Peyer's patch (tissue), 4 donors: Measurements from ENCODE around the gene EFNA5. TPM values are rescaled to one million over a fixed set of nuclear protein-coding genes. Genes with fewer than 3 reads are reported as not detected.
"Not testable (repeated sequence)": the region's sequence is repeated elsewhere in the genome, so short reads cannot be mapped to it uniquely, and the experiment has no call there.

Experiments used
- DNase-seq, 3 donors: peaks; one replicate each; pipeline ENCODE4 v3.0.0-alpha.2; 2017 to 2019
- H3K27ac ChIP-seq, 4 donors: fragments of 200-600 bp; sonication (generic); one replicate each; pipeline ENCODE4 v1.5.1; 2016 to 2019
- H3K27me3 ChIP-seq, 2 donors: fragments of 200-600 bp; sonication (generic); one replicate each; pipeline ENCODE4 v1.5.1; 2019
- H3K36me3 ChIP-seq, 3 donors: fragments of 200-600 bp; sonication (generic); one replicate each; pipeline ENCODE4 v1.5.1; 2016 to 2019
- H3K4me1 ChIP-seq, 4 donors: fragments of 200-600 bp; sonication (generic); one replicate each; pipeline ENCODE4 v1.5.1; 2016 to 2019
- H3K4me3 ChIP-seq, 4 donors: fragments of 200-600 bp; sonication (generic); 1 replicate in 3 of 4; 2 replicates in 1 of 4; pipeline ENCODE4 v1.5.1; 2016 to 2019; ENCODE audit warnings: mild to moderate bottlenecking in 1 of 4
- H3K9me3 ChIP-seq, 4 donors: fragments of 200-600 bp; sonication (generic); one replicate each; pipeline ENCODE4 v1.5.1; 2016 to 2019; ENCODE audit warnings: mild to moderate bottlenecking in 1 of 4
- POLR2A ChIP-seq, 2 donors: fragments of 450-650 bp; IDR thresholded peaks; one replicate each; pipeline ENCODE4 v1.5.1; 2017; ENCODE audit warnings: antibody characterized with exemption in 2 of 2, mild to moderate bottlenecking in 2 of 2, moderate library complexity in 2 of 2
- total RNA-seq, 4 donors: library from RNA; depleted of rRNA; stranded (reverse); fragments of >200 nt; gene quantifications; one replicate each; pipeline ENCODE4 v1.1.0, GENCODE V29; 2016
- TF ChIP-seq, protein P1 (sequence below), 6 experiments: fragments of 450-650 bp in 4 of 6; fragments of 200-600 bp in 2 of 6; sonication (generic) in 1 of 6; IDR thresholded peaks; one replicate each; pipeline ENCODE4 v1.5.1; 2017 to 2019; ENCODE audit warnings: antibody characterized with exemption in 6 of 6, mild to moderate bottlenecking in 3 of 6, moderate library complexity in 1 of 6

EFNA5 gene
- total RNA-seq, 4 donors from 2014 or later: 1.1 to 27.5 (median 1.1) TPM; not detected in 1

DNA sequence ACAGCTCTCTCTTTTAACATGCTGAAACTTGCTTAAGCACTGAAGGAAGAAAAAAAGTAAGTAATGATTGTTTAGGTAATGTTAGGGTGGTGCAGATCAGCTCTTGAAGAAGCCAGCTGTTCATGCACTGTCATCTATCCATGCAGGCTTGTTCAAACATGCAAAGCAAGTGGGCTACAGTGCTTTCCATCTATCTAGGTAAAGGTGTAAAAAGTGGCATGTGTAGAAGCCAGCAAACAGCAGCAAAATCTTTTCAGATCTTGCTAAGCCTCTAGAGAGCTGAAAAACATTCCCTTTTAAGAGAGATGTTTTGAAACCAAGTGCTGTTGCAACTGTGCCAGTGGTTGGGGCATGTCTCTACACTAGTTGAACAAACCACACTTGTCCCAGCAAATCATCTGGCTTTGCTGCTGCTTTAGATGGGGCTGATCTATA is 214.4 kb downstream of the EFNA5 start:
- Histone ChIP-seq H3K27me3 (no peaks in the 10 kb centered on the region), H3K4me3 (no peak overlapping the region), H3K4me1 (no peaks in the 10 kb centered on the region), H3K9me3 (no peaks in the 10 kb centered on the region), H3K36me3 (no peaks in the 10 kb centered on the region), H3K27ac (no peak overlapping the region)
- TF ChIP-seq, protein P1, sequence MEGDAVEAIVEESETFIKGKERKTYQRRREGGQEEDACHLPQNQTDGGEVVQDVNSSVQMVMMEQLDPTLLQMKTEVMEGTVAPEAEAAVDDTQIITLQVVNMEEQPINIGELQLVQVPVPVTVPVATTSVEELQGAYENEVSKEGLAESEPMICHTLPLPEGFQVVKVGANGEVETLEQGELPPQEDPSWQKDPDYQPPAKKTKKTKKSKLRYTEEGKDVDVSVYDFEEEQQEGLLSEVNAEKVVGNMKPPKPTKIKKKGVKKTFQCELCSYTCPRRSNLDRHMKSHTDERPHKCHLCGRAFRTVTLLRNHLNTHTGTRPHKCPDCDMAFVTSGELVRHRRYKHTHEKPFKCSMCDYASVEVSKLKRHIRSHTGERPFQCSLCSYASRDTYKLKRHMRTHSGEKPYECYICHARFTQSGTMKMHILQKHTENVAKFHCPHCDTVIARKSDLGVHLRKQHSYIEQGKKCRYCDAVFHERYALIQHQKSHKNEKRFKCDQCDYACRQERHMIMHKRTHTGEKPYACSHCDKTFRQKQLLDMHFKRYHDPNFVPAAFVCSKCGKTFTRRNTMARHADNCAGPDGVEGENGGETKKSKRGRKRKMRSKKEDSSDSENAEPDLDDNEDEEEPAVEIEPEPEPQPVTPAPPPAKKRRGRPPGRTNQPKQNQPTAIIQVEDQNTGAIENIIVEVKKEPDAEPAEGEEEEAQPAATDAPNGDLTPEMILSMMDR (IDR thresholded peaks at IDR 0.05): no peak
- TF ChIP-seq POLR2A (IDR thresholded peaks at IDR 0.05): no peak
- no peak for DNase-seq

- Histone ChIP-seq H3K27ac (no peak overlapping the region), H3K36me3 (no peaks in the 10 kb centered on the region), H3K4me3 (no peak overlapping the region), H3K27me3 (no peaks in the 10 kb centered on the region), H3K4me1 (no peaks in the 10 kb centered on the region), H3K9me3 (no peaks in the 10 kb centered on the region)
- TF ChIP-seq POLR2A (IDR thresholded peaks at IDR 0.05): no peak
- TF ChIP-seq, protein P1 (IDR thresholded peaks at IDR 0.05): no peak
- no peak for DNase-seq
Observed at GRCh38 chr5:107455111-107455544, 215.6 kb downstream of the EFNA5 start.

- not testable (repeated sequence) for H3K27ac ChIP-seq, H3K27me3 ChIP-seq, H3K9me3 ChIP-seq, H3K36me3 ChIP-seq, H3K4me3 ChIP-seq, DNase-seq, H3K4me1 ChIP-seq
Observed at GRCh38 chr5:107451827-107452226, 218.9 kb downstream of the EFNA5 start.

GRCh38 chr5:107451028-107451427 is 219.7 kb downstream of the EFNA5 start:
- no peak overlapping the region for H3K27ac ChIP-seq
- H3K27me3 ChIP-seq: no peaks in the 10 kb centered on the region
- H3K4me1 ChIP-seq: no peaks in the 10 kb centered on the region
- H3K36me3 ChIP-seq: no peaks in the 10 kb centered on the region
- no peak overlapping the region for H3K4me3 ChIP-seq
- no peak for TF ChIP-seq POLR2A (IDR thresholded peaks at IDR 0.05)
- TF ChIP-seq, protein P1 (IDR thresholded peaks at IDR 0.05): no peak
- no peak for DNase-seq
- H3K9me3 ChIP-seq: no peaks in the 10 kb centered on the region

DNA sequence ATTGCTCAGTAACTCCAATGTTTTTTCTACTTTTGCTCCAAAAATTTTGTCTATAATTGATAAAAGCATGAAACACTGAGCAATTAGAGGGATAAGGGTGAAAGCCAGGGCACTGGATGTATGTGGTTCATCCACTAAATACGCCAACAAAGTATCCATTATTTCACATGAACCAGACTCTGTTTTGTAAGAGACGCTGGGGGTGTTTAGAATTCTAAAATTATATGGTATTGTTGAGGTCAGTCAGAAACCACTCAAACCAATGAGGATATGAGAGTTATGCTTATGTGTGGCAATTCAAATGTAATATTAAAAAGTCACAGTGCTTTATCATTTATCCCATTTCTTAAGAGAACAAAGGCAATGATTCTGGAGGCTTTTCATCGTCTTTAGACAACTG is 220.2 kb downstream of the EFNA5 start:
- Histone ChIP-seq H3K9me3 (no peaks in the 10 kb centered on the region), H3K4me1 (no peaks in the 10 kb centered on the region), H3K27me3 (no peaks in the 10 kb centered on the region), H3K36me3 (no peaks in the 10 kb centered on the region), H3K4me3 (no peak overlapping the region), H3K27ac (no peak overlapping the region)
- no peak for DNase-seq
- TF ChIP-seq, protein P1 (IDR thresholded peaks at IDR 0.05): no peak
- no peak for TF ChIP-seq POLR2A (IDR thresholded peaks at IDR 0.05)

- H3K36me3 ChIP-seq: no peaks in the 10 kb centered on the region
- TF ChIP-seq, protein P1 (IDR thresholded peaks at IDR 0.05): no peak
- no peak for TF ChIP-seq POLR2A (IDR thresholded peaks at IDR 0.05)
- no peaks in the 10 kb centered on the region for H3K4me1 ChIP-seq
- no peak for DNase-seq
- no peak overlapping the region for H3K27ac ChIP-seq
- no peak overlapping the region for H3K4me3 ChIP-seq
- H3K9me3 ChIP-seq: no peaks in the 10 kb centered on the region
- H3K27me3 ChIP-seq: no peaks in the 10 kb centered on the region
Observed at GRCh38 chr5:107449369-107449768, 221.4 kb downstream of the EFNA5 start.
